Measurements from ENCODE around the gene CYB5RL. TPM values are rescaled to one million over a fixed set of nuclear protein-coding genes. Genes with fewer than 3 reads are reported as not detected.

CYB5RL gene
- total RNA-seq, 1 experiment from 2014 or later, result 13.1 TPM

DNA sequence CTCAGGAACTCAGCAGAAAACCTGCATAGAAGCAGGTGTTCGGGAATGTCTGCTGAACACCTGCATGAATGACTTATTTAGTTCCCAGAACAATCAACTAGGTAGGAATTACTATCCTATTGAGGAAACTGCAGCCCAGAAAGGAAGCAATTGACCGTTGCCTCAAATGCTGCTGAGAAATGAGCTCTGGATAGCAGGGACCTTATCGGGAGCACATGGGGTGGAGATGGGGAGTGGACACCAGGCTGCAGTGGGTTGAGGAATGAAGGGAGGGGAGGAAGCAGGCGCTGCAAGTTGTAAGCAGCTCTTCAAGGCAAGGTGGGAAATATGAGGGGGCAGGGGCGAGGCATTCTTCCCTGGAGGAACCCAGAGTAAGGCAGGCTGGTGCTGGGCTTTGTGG lies 36.3 kb downstream of the CYB5RL start:
- no peak overlapping the region for H3K4me3 Mint-ChIP-seq
- ATAC-seq (no peak), DNase-seq (ENCODE audit: low spot score) (no peak)
- H3K27ac Mint-ChIP-seq, result no peak overlapping the region
- H3K36me3 Mint-ChIP-seq, result no peaks in the 10 kb centered on the region
- H3K27me3 Mint-ChIP-seq (ENCODE audit: low read depth), result peaks cover 3% of the 10 kb centered on the region; the same call in 1 of the 2 replicates
- ChIA-PET POLR2A (no interaction called here), CTCF (interaction anchor here (1.4 to 2.4 kb wide), 2 partner anchors 18 to 41 kb away, joined by 5 to 12 read pairs; no protein-coding TSS in a partner anchor)
- H3K9me3 Mint-ChIP-seq, result no peaks in the 10 kb centered on the region
- TF ChIP-seq ZMAT4 (CRISPR knock-in tag; IDR thresholded peaks at IDR 0.05), result no peak
- TF ChIP-seq IRF1 (CRISPR knock-in tag; IDR thresholded peaks at IDR 0.05), result no peak
- no peak for TF ChIP-seq MXD4 (CRISPR knock-in tag; IDR thresholded peaks at IDR 0.05; ENCODE audit: borderline replicate concordance)
- TF ChIP-seq USF1 (CRISPR knock-in tag; IDR thresholded peaks at IDR 0.05), result no peak
- TF ChIP-seq ETV6 (CRISPR knock-in tag; IDR thresholded peaks at IDR 0.05), result no peak
- TF ChIP-seq ZNF263 (CRISPR knock-in tag; IDR thresholded peaks at IDR 0.05; ENCODE audit: low read depth), result no peak
- TF ChIP-seq, protein P1, sequence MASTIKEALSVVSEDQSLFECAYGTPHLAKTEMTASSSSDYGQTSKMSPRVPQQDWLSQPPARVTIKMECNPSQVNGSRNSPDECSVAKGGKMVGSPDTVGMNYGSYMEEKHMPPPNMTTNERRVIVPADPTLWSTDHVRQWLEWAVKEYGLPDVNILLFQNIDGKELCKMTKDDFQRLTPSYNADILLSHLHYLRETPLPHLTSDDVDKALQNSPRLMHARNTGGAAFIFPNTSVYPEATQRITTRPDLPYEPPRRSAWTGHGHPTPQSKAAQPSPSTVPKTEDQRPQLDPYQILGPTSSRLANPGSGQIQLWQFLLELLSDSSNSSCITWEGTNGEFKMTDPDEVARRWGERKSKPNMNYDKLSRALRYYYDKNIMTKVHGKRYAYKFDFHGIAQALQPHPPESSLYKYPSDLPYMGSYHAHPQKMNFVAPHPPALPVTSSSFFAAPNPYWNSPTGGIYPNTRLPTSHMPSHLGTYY (CRISPR knock-in tag; IDR thresholded peaks at IDR 0.05), result no peak
- no peak for TF ChIP-seq CREM (CRISPR knock-in tag; IDR thresholded peaks at IDR 0.05)
- no peak for TF ChIP-seq SP1 (CRISPR knock-in tag; conservative IDR thresholded peaks at IDR 0.05)
- TF ChIP-seq CDX4 (CRISPR knock-in tag; IDR thresholded peaks at IDR 0.05; ENCODE audit: borderline replicate concordance), result no peak
- no peak for TF ChIP-seq NR3C1 (CRISPR knock-in tag; conservative IDR thresholded peaks at IDR 0.05; ENCODE audit: low read depth)
- no peak for TF ChIP-seq IRF2 (CRISPR knock-in tag; IDR thresholded peaks at IDR 0.05; ENCODE audit: borderline replicate concordance, low read depth)
- no peak for TF ChIP-seq SMAD4 (CRISPR knock-in tag; IDR thresholded peaks at IDR 0.05)
- TF ChIP-seq FOXK1 (CRISPR knock-in tag; IDR thresholded peaks at IDR 0.05), result no peak
- TF ChIP-seq ATF6 (CRISPR knock-in tag; IDR thresholded peaks at IDR 0.05), result no peak
- no peak for TF ChIP-seq ZNF423 (CRISPR knock-in tag; IDR thresholded peaks at IDR 0.05)
- no peak for TF ChIP-seq NR2C2 (CRISPR knock-in tag; IDR thresholded peaks at IDR 0.05)
- no peak for TF ChIP-seq MYBL2 (CRISPR knock-in tag; IDR thresholded peaks at IDR 0.05)
- H3K4me1 Mint-ChIP-seq, result no peaks in the 10 kb centered on the region

- Mint-ChIP-seq H3K27me3 (ENCODE audit: low read depth) (peaks cover 3% of the 10 kb centered on the region; the same call in 1 of the 2 replicates), H3K9me3 (no peaks in the 10 kb centered on the region), H3K4me1 (no peaks in the 10 kb centered on the region), H3K36me3 (no peaks in the 10 kb centered on the region), H3K4me3 (no peak overlapping the region), H3K27ac (no peak overlapping the region)
- POLR2A ChIA-PET, result no interaction called here
- CTCF ChIA-PET, result interaction anchor here (1.4 to 2.4 kb wide), 2 partner anchors 18 to 41 kb away, joined by 5 to 12 read pairs; no protein-coding TSS in a partner anchor
- no peak for DNase-seq (ENCODE audit: low spot score)
- no peak for ATAC-seq
- TF ChIP-seq, protein P2, sequence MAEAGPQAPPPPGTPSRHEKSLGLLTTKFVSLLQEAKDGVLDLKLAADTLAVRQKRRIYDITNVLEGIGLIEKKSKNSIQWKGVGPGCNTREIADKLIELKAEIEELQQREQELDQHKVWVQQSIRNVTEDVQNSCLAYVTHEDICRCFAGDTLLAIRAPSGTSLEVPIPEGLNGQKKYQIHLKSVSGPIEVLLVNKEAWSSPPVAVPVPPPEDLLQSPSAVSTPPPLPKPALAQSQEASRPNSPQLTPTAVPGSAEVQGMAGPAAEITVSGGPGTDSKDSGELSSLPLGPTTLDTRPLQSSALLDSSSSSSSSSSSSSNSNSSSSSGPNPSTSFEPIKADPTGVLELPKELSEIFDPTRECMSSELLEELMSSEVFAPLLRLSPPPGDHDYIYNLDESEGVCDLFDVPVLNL (CRISPR knock-in tag; IDR thresholded peaks at IDR 0.05; ENCODE audit: borderline replicate concordance, low read depth), result no peak
- TF ChIP-seq ATF6 (CRISPR knock-in tag; IDR thresholded peaks at IDR 0.05) (no peak), CTCF (IDR thresholded peaks at IDR 0.05) (no peak), ZNF416 (CRISPR knock-in tag; IDR thresholded peaks at IDR 0.05) (no peak), ZNF317 (CRISPR knock-in tag; IDR thresholded peaks at IDR 0.05; ENCODE audit: borderline replicate concordance, low read depth) (no peak), TEAD1 (CRISPR knock-in tag; IDR thresholded peaks at IDR 0.05) (no peak)
- TF ChIP-seq, protein P3, sequence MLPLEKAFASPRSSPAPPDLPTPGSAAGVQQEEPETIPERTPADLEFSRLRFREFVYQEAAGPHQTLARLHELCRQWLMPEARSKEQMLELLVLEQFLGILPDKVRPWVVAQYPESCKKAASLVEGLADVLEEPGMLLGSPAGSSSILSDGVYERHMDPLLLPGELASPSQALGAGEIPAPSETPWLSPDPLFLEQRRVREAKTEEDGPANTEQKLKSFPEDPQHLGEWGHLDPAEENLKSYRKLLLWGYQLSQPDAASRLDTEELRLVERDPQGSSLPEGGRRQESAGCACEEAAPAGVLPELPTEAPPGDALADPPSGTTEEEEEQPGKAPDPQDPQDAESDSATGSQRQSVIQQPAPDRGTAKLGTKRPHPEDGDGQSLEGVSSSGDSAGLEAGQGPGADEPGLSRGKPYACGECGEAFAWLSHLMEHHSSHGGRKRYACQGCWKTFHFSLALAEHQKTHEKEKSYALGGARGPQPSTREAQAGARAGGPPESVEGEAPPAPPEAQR (CRISPR knock-in tag; IDR thresholded peaks at IDR 0.05), result no peak
Measured at GRCh38 chr1:54163051-54163450, 36.8 kb downstream of the CYB5RL start.

All from WTC11 (cell line).